HEK293 (cell line): ENCODE results near the gene ZDHHC11.
"Not testable (repeated sequence)": the region's sequence is repeated elsewhere in the genome, so short reads cannot be mapped to it uniquely, and the experiment has no call there.

Experiments used
- CTCF ChIP-seq: fragments of 450-650 bp; formaldehyde crosslinking; IDR thresholded peaks from 2 replicates; pipeline ENCODE4 v1.5.1; 2016; ENCODE audit warnings: missing biosample characterization, missing genetic modification characterization
- REST ChIP-seq: fragments of 450-650 bp; formaldehyde crosslinking; IDR thresholded peaks from 2 replicates; pipeline ENCODE4 v1.5.1; 2016; ENCODE audit warnings: missing biosample characterization, missing genetic modification characterization
- ZNF132 ChIP-seq: fragments of 450-650 bp; formaldehyde crosslinking; IDR thresholded peaks from 2 replicates; pipeline ENCODE4 v1.5.1; 2017; ENCODE audit warnings: missing biosample characterization, missing genetic modification characterization, borderline replicate concordance
- ZNF211 ChIP-seq: fragments of 450-650 bp; formaldehyde crosslinking; IDR thresholded peaks from 2 replicates; pipeline ENCODE4 v1.5.1; 2016; ENCODE audit warnings: low read depth, missing biosample characterization, missing genetic modification characterization
- ZNF335 ChIP-seq: fragments of 450-650 bp; formaldehyde crosslinking; conservative IDR thresholded peaks from 2 replicates; pipeline ENCODE4 v1.5.1; 2016; ENCODE audit warnings: missing biosample characterization, missing genetic modification characterization
- ZNF621 ChIP-seq: fragments of 450-650 bp; formaldehyde crosslinking; IDR thresholded peaks from 2 replicates; pipeline ENCODE4 v1.5.1; 2017; ENCODE audit warnings: missing biosample characterization, missing genetic modification characterization

DNA sequence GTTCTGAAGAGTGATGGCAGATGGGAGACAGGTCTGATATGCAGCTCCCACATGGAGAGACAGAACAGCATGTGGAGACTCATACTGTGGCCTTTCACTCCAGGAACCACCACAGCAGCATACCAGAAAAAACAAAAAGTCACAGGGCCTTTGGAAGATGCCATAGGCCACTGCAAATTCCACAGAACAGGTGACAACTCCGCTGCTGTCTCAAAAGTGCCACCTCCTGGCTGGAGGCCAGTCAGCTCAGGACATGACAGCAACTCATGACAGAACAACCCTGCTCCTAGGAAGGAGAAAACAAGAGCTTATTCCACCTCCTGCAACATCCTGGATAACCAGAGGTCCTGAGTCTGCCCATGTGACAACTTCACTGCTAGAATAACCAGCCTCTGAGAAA, 25.2 kb downstream of the ZDHHC11 start:
- not testable (repeated sequence) for TF ChIP-seq REST; CTCF (tag by site-specific recombination); ZNF335 (tag by site-specific recombination); ZNF211 (tag by site-specific recombination); ZNF132; ZNF621 (tag by site-specific recombination)
